DMS153 (cell line): ENCODE data around the gene TMEM120A.

ENCODE experiments used
- DNase-seq: peaks from one replicate; lab custom pipeline; 2025; lab: John Stamatoyannopoulos, UW

Gene TMEM120A

GRCh38 chr7:75980430-75981202 is 13.8 kb downstream of the TMEM120A start:
- no peak for DNase-seq

GRCh38 chr7:75979759-75980429 is 14.5 kb downstream of the TMEM120A start:
- no peak for DNase-seq

GRCh38 chr7:75977743-75978142 is 16.7 kb downstream of the TMEM120A start:
- no peak for DNase-seq

- DNase-seq = no peak
Observed at GRCh38 chr7:75971961-75972763, 22.2 kb downstream of the TMEM120A start.

- no peak for DNase-seq
Observed at GRCh38 chr7:75971309-75971960, 23.0 kb downstream of the TMEM120A start.

GRCh38 chr7:75969704-75970498 is 24.5 kb downstream of the TMEM120A start:
- no peak for DNase-seq

GRCh38 chr7:75969182-75969581 is 25.2 kb downstream of the TMEM120A start:
- no peak for DNase-seq

GRCh38 chr7:75968561-75969001 is 25.8 kb downstream of the TMEM120A start:
- no peak for DNase-seq

- DNase-seq = no peak
Observed at GRCh38 chr7:75968012-75968411, 26.4 kb downstream of the TMEM120A start.

- DNase-seq = peak; percentile 40
Observed at GRCh38 chr7:75967487-75967997, 26.9 kb downstream of the TMEM120A start.

- DNase-seq = no peak
Observed at GRCh38 chr7:75967055-75967454, 27.3 kb downstream of the TMEM120A start.

- peak; percentile 8 for DNase-seq
Observed at GRCh38 chr7:75966190-75966961, 28.0 kb downstream of the TMEM120A start.

- no peak for DNase-seq
Observed at GRCh38 chr7:75965617-75966016, 28.8 kb downstream of the TMEM120A start.

- DNase-seq = no peak
Observed at GRCh38 chr7:75963381-75963995, 30.9 kb downstream of the TMEM120A start.

GRCh38 chr7:75962607-75963380 is 31.6 kb downstream of the TMEM120A start:
- DNase-seq = no peak

GRCh38 chr7:75961218-75961617 is 33.2 kb downstream of the TMEM120A start:
- no peak for DNase-seq

- DNase-seq = no peak
Observed at GRCh38 chr7:75960372-75960771, 34.0 kb downstream of the TMEM120A start.

GRCh38 chr7:75958802-75959543 is 35.4 kb downstream of the TMEM120A start:
- no peak for DNase-seq
